ENCODE data around the gene MPPED1.

Gene MPPED1

GRCh38 chr22:43473031-43473430, 61.2 kb downstream of the MPPED1 start:
- TF ChIP-seq ZFX (IDR thresholded peaks at IDR 0.05; ENCODE audit: borderline replicate concordance) = no peak

GRCh38 chr22:43473441-43473840, 61.6 kb downstream of the MPPED1 start:
- no peak overlapping the region for H3K27ac ChIP-seq
- TF ChIP-seq ZFX (IDR thresholded peaks at IDR 0.05; ENCODE audit: borderline replicate concordance) (no peak), CTCF (IDR thresholded peaks at IDR 0.05) (no peak)

More at GRCh38 chr22:43473031-43473430, 61.2 kb downstream of the MPPED1 start:
- no peak overlapping the region for H3K27ac ChIP-seq

- H3K27ac ChIP-seq = no peak overlapping the region
- TF ChIP-seq ZFX (IDR thresholded peaks at IDR 0.05; ENCODE audit: borderline replicate concordance) (no peak), CTCF (IDR thresholded peaks at IDR 0.05) (no peak)
These were observed 62.6 kb downstream of the MPPED1 start for GRCh38 chr22:43474161-43475101.

- no peak overlapping the region for H3K27ac ChIP-seq
- TF ChIP-seq CTCF (IDR thresholded peaks at IDR 0.05) = no peak
- no peak for TF ChIP-seq ZFX (IDR thresholded peaks at IDR 0.05; ENCODE audit: borderline replicate concordance)
These were observed 63.8 kb downstream of the MPPED1 start for GRCh38 chr22:43475549-43476076.

- H3K27ac ChIP-seq = no peak overlapping the region
- TF ChIP-seq ZFX (IDR thresholded peaks at IDR 0.05; ENCODE audit: borderline replicate concordance) (no peak), CTCF (IDR thresholded peaks at IDR 0.05) (no peak)
These were observed 64.5 kb downstream of the MPPED1 start for GRCh38 chr22:43476341-43476740.

GRCh38 chr22:43476751-43477725, 65.2 kb downstream of the MPPED1 start:
- no peak for TF ChIP-seq ZFX (IDR thresholded peaks at IDR 0.05; ENCODE audit: borderline replicate concordance)
- no peak for TF ChIP-seq CTCF (IDR thresholded peaks at IDR 0.05)
- no peak overlapping the region for H3K27ac ChIP-seq

- no peak for TF ChIP-seq CTCF (IDR thresholded peaks at IDR 0.05)
- no peak for TF ChIP-seq ZFX (IDR thresholded peaks at IDR 0.05; ENCODE audit: borderline replicate concordance)
- no peak overlapping the region for H3K27ac ChIP-seq
These were observed 66.2 kb downstream of the MPPED1 start for GRCh38 chr22:43477966-43478365.
